Ishikawa (cell line): ENCODE measurements around the gene MYLK.

Experiments
- CEBPB ChIP-seq: IDR thresholded peaks from 2 replicates; pipeline ENCODE4 v1.6.1; 2012
- CREB1 ChIP-seq: IDR thresholded peaks from 2 replicates; pipeline ENCODE4 v1.6.1; 2012; ENCODE audit warnings: low read depth
- EGR1 ChIP-seq: IDR thresholded peaks from 2 replicates; pipeline ENCODE4 v1.6.1; 2012
- EP300 ChIP-seq: IDR thresholded peaks from 2 replicates; pipeline ENCODE4 v1.6.1; 2012; ENCODE audit warnings: borderline replicate concordance
- FOXM1 ChIP-seq: IDR thresholded peaks from 2 replicates; pipeline ENCODE4 v1.6.1; 2012; ENCODE audit warnings: low read depth, borderline replicate concordance
- MAX ChIP-seq: IDR thresholded peaks from 2 replicates; pipeline ENCODE4 v1.6.1; 2012
- NFIC ChIP-seq: IDR thresholded peaks from 2 replicates; pipeline ENCODE4 v1.6.1; 2012
- RAD21 ChIP-seq: IDR thresholded peaks from 2 replicates; pipeline ENCODE4 v1.6.1; 2012; ENCODE audit warnings: low read depth
- REST ChIP-seq: IDR thresholded peaks from 2 replicates; pipeline ENCODE4 v1.6.1; 2012; ENCODE audit warnings: low read depth, mild to moderate bottlenecking
- TAF1 ChIP-seq: IDR thresholded peaks from 2 replicates; pipeline ENCODE4 v1.6.1; 2012; ENCODE audit warnings: low read depth, mild to moderate bottlenecking
- TCF12 ChIP-seq: IDR thresholded peaks from 2 replicates; pipeline ENCODE4 v1.6.1; 2012; ENCODE audit warnings: low read depth
- TEAD4 ChIP-seq: IDR thresholded peaks from 2 replicates; pipeline ENCODE4 v1.6.1; 2012
- USF1 ChIP-seq: IDR thresholded peaks from 2 replicates; pipeline ENCODE4 v1.6.1; 2012
- YY1 ChIP-seq: IDR thresholded peaks from 2 replicates; pipeline ENCODE4 v1.6.1; 2012; ENCODE audit warnings: low read depth
- ZBTB7A ChIP-seq: IDR thresholded peaks from 2 replicates; pipeline ENCODE4 v1.6.1; 2012; ENCODE audit warnings: low read depth

Gene MYLK

GRCh38 chr3:123723070-123723469, 161.1 kb downstream of the MYLK start:
- no peak for TF ChIP-seq ZBTB7A
- no peak for TF ChIP-seq MAX
- TF ChIP-seq CEBPB, result no peak
- TF ChIP-seq EP300, result no peak
- no peak for TF ChIP-seq TCF12
- no peak for TF ChIP-seq RAD21
- no peak for TF ChIP-seq CREB1
- no peak for TF ChIP-seq USF1
- TF ChIP-seq TAF1, result no peak

GRCh38 chr3:123722456-123722855, 161.7 kb downstream of the MYLK start:
- TF ChIP-seq CREB1 (no peak), CEBPB (no peak)

GRCh38 chr3:123722021-123722420, 162.1 kb downstream of the MYLK start:
- TF ChIP-seq YY1 (no peak), MAX (no peak), TEAD4 (no peak), CEBPB (no peak), FOXM1 (no peak), USF1 (no peak), EGR1 (no peak)

GRCh38 chr3:123720638-123721037, 163.5 kb downstream of the MYLK start:
- TF ChIP-seq MAX (no peak), NFIC (no peak), REST (no peak), USF1 (no peak), FOXM1 (no peak), TEAD4 (no peak), EP300 (no peak), CEBPB (no peak), YY1 (no peak), CREB1 (no peak), TCF12 (no peak), TAF1 (no peak), EGR1 (no peak), RAD21 (no peak), ZBTB7A (no peak)

GRCh38 chr3:123719862-123720453, 164.2 kb downstream of the MYLK start:
- TF ChIP-seq MAX (no peak), NFIC (no peak), RAD21 (no peak), REST (no peak), CEBPB (no peak)

GRCh38 chr3:123719061-123719756, 164.9 kb downstream of the MYLK start:
- TF ChIP-seq RAD21, result peak; percentile 83
